ENCODE results near the gene NCAPH2. TPM values are rescaled to one million over a fixed set of nuclear protein-coding genes. Genes with fewer than 3 reads are reported as not detected.
A peak's percentile ranks its signal among the peaks of the same experiment; 100 is the strongest.

The NCAPH2 gene
- total and polyA plus RNA-seq, 9 of the 15 experiments (the other 6 are each of a cell fraction or from before 2014, with no cell fraction given) = 3.6 to 88.6 (median 32.4) TPM

- TF ChIP-seq TRIM25 (IDR thresholded peaks at IDR 0.05; ENCODE audit: borderline replicate concordance) = no peak
- TF ChIP-seq ZNF561 (CRISPR knock-in tag; conservative IDR thresholded peaks at IDR 0.05) = no peak
- TF ChIP-seq PHTF2 (CRISPR knock-in tag; IDR thresholded peaks at IDR 0.05) = no peak
- no peak for TF ChIP-seq ATF2 (CRISPR knock-in tag; IDR thresholded peaks at IDR 0.05)
- TF ChIP-seq ZBTB17 (CRISPR knock-in tag; IDR thresholded peaks at IDR 0.05) = 0 out of 2 replicates have a peak, but pooled peaks have one; percentile 19
- no peak for TF ChIP-seq RBM34 (IDR thresholded peaks at IDR 0.05; ENCODE audit: borderline replicate concordance, insufficient read depth, low read length)
- TF ChIP-seq AFF4 (CRISPR knock-in tag; IDR thresholded peaks at IDR 0.05) = no peak
- no peak for TF ChIP-seq EWSR1 (IDR thresholded peaks at IDR 0.05; ENCODE audit: borderline replicate concordance, low read depth, partially characterized antibody)
- TF ChIP-seq CREBBP (IDR thresholded peaks at IDR 0.05; ENCODE audit: low read depth, low read length) = no peak
- no peak for TF ChIP-seq KDM1A (IDR thresholded peaks at IDR 0.05)
- no peak for TF ChIP-seq BRD9 (IDR thresholded peaks at IDR 0.05; ENCODE audit: low read depth, partially characterized antibody)
- no peak for TF ChIP-seq FOXJ2 (tag; IDR thresholded peaks at IDR 0.05)
- TF ChIP-seq CUX1 (CRISPR knock-in tag; IDR thresholded peaks at IDR 0.05) = no peak
Observed at GRCh38 chr22:50526108-50526833, 18.2 kb downstream of the NCAPH2 start (continued).
